Upper lobe of right lung (tissue), 1 donor: ENCODE data around the gene CPLX4. TPM values are rescaled to one million over a fixed set of nuclear protein-coding genes. Genes with fewer than 3 reads are reported as not detected.

ENCODE experiments used
- ATAC-seq: fragments of 200-7000 bp; cut with Tn5 transposase; one replicate; pipeline ENCODE4 v1.9.1; 2020; ENCODE audit warnings: mild to moderate bottlenecking, moderate library complexity
- DNase-seq: peaks from one replicate; pipeline ENCODE4 v3.0.0-alpha.2; 2020
- H3K27ac ChIP-seq: fragments of 200-600 bp; one replicate; pipeline ENCODE4 v1.8.0; 2022
- H3K27me3 ChIP-seq: fragments of 200-600 bp; one replicate; pipeline ENCODE4 v1.8.0; 2022; ENCODE audit warnings: mild to moderate bottlenecking
- H3K36me3 ChIP-seq: fragments of 200-600 bp; one replicate; pipeline ENCODE4 v1.8.0; 2022
- H3K4me1 ChIP-seq: fragments of 200-600 bp; one replicate; pipeline ENCODE4 v1.8.0; 2022
- H3K4me3 ChIP-seq: fragments of 200-600 bp; one replicate; pipeline ENCODE4 v1.8.0; 2022; ENCODE audit warnings: mild to moderate bottlenecking
- H3K9me3 ChIP-seq: fragments of 200-600 bp; one replicate; pipeline ENCODE4 v1.8.0; 2022
- intact Hi-C: fragments of 100-400 bp; cut with DNase I; formaldehyde crosslinking; loops from one replicate; pipeline ENCODE4 v1.11.0; 2022
- total RNA-seq: library from RNA; stranded (reverse); fragmentation: NEBNext Ultra II Directional; extraction: Animal tissue kit (Norgen Biotek cat#: 25700); gene quantifications from one replicate; pipeline ENCODE4 v1.2.1, GENCODE V29; 2021
- TF ChIP-seq, protein P1 (sequence below): fragments of 200-600 bp; IDR thresholded peaks from one replicate; pipeline ENCODE4 v1.8.0; 2022; ENCODE audit warnings: antibody characterized with exemption
- donor health status: DM: no; HTN: yes; CAD: no; lungs with severe emphysema.

CPLX4 gene
- total RNA-seq, 1 donor from 2014 or later: not detected

DNA sequence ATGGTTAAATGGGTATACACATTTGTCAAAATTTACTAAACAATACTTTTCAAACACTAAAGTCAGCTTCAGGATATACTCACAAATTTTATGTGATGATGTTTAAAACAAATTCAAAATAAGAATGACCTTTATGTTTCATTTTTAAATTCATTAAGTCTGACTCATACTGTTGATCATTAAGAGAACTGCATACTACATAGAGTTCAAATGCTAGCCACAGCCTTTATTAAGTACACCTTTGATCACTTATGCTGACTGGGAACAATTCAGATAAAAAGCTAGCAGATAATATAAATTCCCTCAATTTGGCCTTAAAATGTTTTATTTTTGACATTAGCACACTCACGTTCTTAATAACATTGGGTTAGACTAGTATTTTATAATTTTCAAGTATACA is 26.5 kb upstream of the CPLX4 start:
- Histone ChIP-seq H3K36me3 (peaks cover 74% of the 10 kb centered on the region), H3K27ac (no peak overlapping the region), H3K27me3 (no peaks in the 10 kb centered on the region), H3K4me1 (no peaks in the 10 kb centered on the region), H3K4me3 (no peak overlapping the region), H3K9me3 (no peaks in the 10 kb centered on the region)
- TF ChIP-seq, protein P1, sequence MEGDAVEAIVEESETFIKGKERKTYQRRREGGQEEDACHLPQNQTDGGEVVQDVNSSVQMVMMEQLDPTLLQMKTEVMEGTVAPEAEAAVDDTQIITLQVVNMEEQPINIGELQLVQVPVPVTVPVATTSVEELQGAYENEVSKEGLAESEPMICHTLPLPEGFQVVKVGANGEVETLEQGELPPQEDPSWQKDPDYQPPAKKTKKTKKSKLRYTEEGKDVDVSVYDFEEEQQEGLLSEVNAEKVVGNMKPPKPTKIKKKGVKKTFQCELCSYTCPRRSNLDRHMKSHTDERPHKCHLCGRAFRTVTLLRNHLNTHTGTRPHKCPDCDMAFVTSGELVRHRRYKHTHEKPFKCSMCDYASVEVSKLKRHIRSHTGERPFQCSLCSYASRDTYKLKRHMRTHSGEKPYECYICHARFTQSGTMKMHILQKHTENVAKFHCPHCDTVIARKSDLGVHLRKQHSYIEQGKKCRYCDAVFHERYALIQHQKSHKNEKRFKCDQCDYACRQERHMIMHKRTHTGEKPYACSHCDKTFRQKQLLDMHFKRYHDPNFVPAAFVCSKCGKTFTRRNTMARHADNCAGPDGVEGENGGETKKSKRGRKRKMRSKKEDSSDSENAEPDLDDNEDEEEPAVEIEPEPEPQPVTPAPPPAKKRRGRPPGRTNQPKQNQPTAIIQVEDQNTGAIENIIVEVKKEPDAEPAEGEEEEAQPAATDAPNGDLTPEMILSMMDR: no peak
- intact Hi-C loops: no loop called here
- DNase-seq (no peak), ATAC-seq (no peak)

DNA sequence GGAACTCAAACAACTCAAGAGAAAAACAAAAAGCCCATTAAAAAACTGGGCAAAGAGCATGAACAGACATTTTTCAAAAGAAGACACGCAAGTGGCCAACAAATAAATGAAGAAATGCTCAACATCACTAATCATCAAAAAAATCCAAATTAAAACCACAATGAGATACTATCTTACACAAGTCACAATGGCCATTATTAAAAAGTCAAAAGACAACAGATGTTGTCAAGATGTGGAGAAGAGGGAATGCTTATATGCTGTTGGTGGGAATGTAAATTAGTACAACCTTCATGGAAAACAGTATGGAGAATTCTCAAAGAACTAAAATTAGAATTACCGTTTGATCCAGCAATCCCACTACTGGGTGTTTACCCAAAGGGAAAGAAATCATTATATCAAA is 25.5 kb upstream of the CPLX4 start:
- ATAC-seq (no peak), DNase-seq (no peak)
- TF ChIP-seq, protein P1: no peak
- H3K4me3 ChIP-seq: no peak overlapping the region
- intact Hi-C loops: no loop called here
- H3K36me3 ChIP-seq: peaks cover 74% of the 10 kb centered on the region
- H3K27ac ChIP-seq: no peak overlapping the region
- H3K9me3 ChIP-seq: no peaks in the 10 kb centered on the region
- no peaks in the 10 kb centered on the region for H3K27me3 ChIP-seq
- H3K4me1 ChIP-seq: no peaks in the 10 kb centered on the region

DNA sequence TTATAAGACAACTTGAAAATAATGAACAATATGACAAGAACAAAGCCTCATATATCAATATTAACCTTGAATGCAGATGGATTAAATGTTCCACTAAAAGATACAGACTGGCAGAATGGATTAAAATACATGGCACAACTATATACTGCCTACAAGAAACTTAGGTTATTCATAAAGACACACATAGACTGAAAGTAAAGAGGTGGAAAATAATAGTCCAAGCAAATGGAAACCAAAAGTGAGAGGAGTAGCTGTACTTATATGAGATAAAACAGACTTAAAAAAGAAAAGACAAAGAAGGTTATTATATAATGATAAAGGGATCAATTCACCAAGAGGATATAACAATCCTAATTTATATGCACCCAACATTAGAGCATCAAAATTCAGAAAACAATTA is 22.4 kb upstream of the CPLX4 start:
- DNase-seq: no peak
- TF ChIP-seq, protein P1: no peak
- Histone ChIP-seq H3K4me3 (no peak overlapping the region), H3K4me1 (no peaks in the 10 kb centered on the region), H3K36me3 (peaks cover 74% of the 10 kb centered on the region), H3K27me3 (no peaks in the 10 kb centered on the region), H3K27ac (no peak overlapping the region), H3K9me3 (no peaks in the 10 kb centered on the region)
- ATAC-seq: no peak
- intact Hi-C loops: no loop called here

DNA sequence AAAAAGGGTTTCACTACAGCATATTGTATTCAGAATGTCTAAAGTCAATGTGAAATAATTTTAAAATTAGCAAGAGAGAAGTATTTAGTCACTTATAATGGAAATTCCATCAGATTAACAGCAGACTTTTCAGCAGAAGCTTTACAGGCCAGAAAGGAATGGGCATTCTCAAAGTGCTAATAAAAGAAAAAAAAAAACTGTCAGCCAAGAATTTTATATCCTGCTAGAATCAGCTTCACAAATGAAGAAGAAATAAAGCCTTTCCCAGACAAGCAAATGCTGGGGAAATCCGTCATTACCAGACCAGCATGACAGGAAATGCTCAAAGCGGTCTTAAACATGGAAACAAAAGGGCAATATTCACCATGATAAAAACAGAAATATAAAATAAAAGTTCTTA is 21.9 kb upstream of the CPLX4 start:
- Histone ChIP-seq H3K36me3 (peaks cover 72% of the 10 kb centered on the region), H3K27me3 (no peaks in the 10 kb centered on the region), H3K9me3 (no peaks in the 10 kb centered on the region), H3K27ac (no peak overlapping the region), H3K4me3 (no peak overlapping the region), H3K4me1 (no peaks in the 10 kb centered on the region)
- DNase-seq: no peak
- no peak for ATAC-seq
- intact Hi-C loops: no loop called here
- TF ChIP-seq, protein P1: no peak

DNA sequence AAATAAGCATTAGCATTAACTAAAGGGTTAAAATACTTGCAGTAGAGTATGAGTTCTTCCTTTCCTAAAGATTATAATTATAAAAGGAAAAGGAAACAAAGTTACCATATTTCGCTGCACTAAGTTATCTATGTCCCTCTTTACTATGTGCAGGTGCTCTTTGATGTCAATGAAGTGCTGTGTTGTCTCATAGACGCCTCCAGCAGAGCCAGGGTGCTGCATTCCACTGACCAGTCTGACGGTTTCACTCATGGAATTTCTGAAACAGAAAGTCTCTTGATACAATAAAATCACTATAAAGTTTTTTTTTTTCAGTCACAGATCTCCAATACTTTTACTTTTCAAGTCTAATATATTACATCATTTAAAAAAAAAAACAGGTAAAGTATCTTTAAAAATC is 14.5 kb upstream of the CPLX4 start:
- TF ChIP-seq, protein P1: no peak
- intact Hi-C loops: no loop called here
- Histone ChIP-seq H3K4me1 (no peaks in the 10 kb centered on the region), H3K27me3 (no peaks in the 10 kb centered on the region), H3K36me3 (peaks cover 97% of the 10 kb centered on the region), H3K9me3 (no peaks in the 10 kb centered on the region), H3K27ac (no peak overlapping the region), H3K4me3 (no peak overlapping the region)
- DNase-seq: no peak
- no peak for ATAC-seq

DNA sequence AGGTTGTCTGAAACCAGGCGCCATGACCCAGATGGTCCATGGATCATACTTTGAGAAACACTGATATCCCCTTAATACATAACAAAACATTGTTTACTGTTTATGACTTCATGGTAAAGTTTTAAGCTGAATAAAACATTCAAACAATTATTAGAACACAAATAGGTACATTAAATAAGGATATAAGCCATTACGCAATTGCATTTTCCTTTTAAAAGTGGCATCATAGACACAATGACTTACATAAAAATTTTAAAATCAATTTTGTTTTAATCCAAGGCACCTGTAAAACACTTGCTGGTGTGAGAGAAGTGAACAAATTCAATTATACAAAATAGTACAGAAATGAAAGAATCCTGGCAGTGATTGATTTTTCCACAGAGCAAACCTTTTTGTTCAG is 10.2 kb upstream of the CPLX4 start:
- ATAC-seq (no peak), DNase-seq (no peak)
- Histone ChIP-seq H3K4me1 (no peaks in the 10 kb centered on the region), H3K36me3 (peaks cover 76% of the 10 kb centered on the region), H3K9me3 (no peaks in the 10 kb centered on the region), H3K4me3 (no peak overlapping the region), H3K27ac (no peak overlapping the region), H3K27me3 (no peaks in the 10 kb centered on the region)
- intact Hi-C loops: no loop called here
- TF ChIP-seq, protein P1: no peak
